Thoracic aorta (tissue), 2 donors: ENCODE measurements around the gene ITLN2. TPM values are rescaled to one million over a fixed set of nuclear protein-coding genes. Genes with fewer than 3 reads are reported as not detected.
A peak's percentile ranks its signal among the peaks of the same experiment; 100 is the strongest.

Source experiments
- ATAC-seq: fragments of 150-250 bp; one replicate; pipeline ENCODE4 v1.8.0; 2017; ENCODE audit warnings: low read depth; ENCODE audit not compliant: insufficient number of reproducible peaks, low FRiP score
- DNase-seq: peaks from one replicate; pipeline ENCODE4 v3.0.0-alpha.2; 2020; ENCODE audit warnings: low spot score
- H3K27ac ChIP-seq, 2 donors: fragments of 200-600 bp; sonication (generic); 1 replicate in 1 of 2; 2 replicates in 1 of 2; pipeline ENCODE4 v1.5.1; 2016; ENCODE audit warnings: mild to moderate bottlenecking in 2 of 2, moderate library complexity in 2 of 2
- H3K27me3 ChIP-seq: fragments of 200-600 bp; sonication (generic); replicated peaks from 2 replicates; pipeline ENCODE4 v1.6.0; 2016; ENCODE audit warnings: mild to moderate bottlenecking; ENCODE audit not compliant: insufficient read depth
- H3K36me3 ChIP-seq: fragments of 200-600 bp; sonication (generic); one replicate; pipeline ENCODE4 v1.5.1; 2016
- H3K4me1 ChIP-seq, 2 donors: fragments of 200-600 bp; sonication (generic); 1 replicate in 1 of 2; 2 replicates in 1 of 2; pipeline versions ENCODE4 v1.5.1 to v1.6.0; 2016; ENCODE audit warnings: low read depth in 2 of 2, mild to moderate bottlenecking in 1 of 2; ENCODE audit not compliant: control insufficient read depth in 1 of 2
- H3K4me3 ChIP-seq: fragments of 200-600 bp; sonication (generic); 2 replicates; pipeline ENCODE4 v1.5.1; 2016; ENCODE audit warnings: mild to moderate bottlenecking
- H3K9me3 ChIP-seq: fragments of 200-600 bp; sonication (generic); 2 replicates; pipeline ENCODE4 v1.5.1; 2016
- total RNA-seq, 2 donors: library from RNA; depleted of rRNA; stranded (reverse); fragments of >200 nt; gene quantifications; one replicate each; pipeline versions ENCODE4 v1.1.0 to v1.2.3, GENCODE V29; 2016
- TF ChIP-seq, protein P1 (sequence below): fragments of 200-600 bp; sonication (generic); IDR thresholded peaks from one replicate; pipeline ENCODE4 v1.5.1; 2019; ENCODE audit warnings: antibody characterized with exemption

Gene ITLN2
- total RNA-seq, 2 donors from 2014 or later = 3.0 TPM; not detected in 1

DNA sequence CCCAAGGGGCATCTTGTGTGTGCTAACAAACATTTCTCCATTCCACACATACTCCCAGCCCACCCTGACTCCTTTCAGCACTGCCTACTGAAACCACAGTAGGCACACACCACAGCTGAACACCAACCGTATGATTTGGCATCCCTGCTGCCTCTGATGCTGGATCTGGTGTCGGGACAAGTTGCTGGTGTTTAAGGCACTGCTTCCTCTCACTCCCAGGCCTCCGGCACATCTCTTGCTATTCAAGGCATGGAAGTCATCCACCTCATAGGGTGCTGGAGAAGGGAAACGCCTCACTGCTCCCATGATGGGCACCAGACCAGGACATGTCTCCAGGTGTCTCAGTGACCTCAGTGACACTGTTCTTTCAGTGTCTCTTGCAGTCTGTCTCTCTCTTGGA lies 2.4 kb upstream of the ITLN2 start:
- DNase-seq = no peak
- Histone ChIP-seq H3K36me3 (no peaks in the 10 kb centered on the region), H3K4me1 (no peaks in the 10 kb centered on the region), H3K9me3 (no peaks in the 10 kb centered on the region), H3K27me3 (no peaks in the 10 kb centered on the region), H3K27ac (no peak overlapping the region), H3K4me3 (no peak overlapping the region)
- TF ChIP-seq, protein P1, sequence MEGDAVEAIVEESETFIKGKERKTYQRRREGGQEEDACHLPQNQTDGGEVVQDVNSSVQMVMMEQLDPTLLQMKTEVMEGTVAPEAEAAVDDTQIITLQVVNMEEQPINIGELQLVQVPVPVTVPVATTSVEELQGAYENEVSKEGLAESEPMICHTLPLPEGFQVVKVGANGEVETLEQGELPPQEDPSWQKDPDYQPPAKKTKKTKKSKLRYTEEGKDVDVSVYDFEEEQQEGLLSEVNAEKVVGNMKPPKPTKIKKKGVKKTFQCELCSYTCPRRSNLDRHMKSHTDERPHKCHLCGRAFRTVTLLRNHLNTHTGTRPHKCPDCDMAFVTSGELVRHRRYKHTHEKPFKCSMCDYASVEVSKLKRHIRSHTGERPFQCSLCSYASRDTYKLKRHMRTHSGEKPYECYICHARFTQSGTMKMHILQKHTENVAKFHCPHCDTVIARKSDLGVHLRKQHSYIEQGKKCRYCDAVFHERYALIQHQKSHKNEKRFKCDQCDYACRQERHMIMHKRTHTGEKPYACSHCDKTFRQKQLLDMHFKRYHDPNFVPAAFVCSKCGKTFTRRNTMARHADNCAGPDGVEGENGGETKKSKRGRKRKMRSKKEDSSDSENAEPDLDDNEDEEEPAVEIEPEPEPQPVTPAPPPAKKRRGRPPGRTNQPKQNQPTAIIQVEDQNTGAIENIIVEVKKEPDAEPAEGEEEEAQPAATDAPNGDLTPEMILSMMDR = no peak
- ATAC-seq = no peak

DNA sequence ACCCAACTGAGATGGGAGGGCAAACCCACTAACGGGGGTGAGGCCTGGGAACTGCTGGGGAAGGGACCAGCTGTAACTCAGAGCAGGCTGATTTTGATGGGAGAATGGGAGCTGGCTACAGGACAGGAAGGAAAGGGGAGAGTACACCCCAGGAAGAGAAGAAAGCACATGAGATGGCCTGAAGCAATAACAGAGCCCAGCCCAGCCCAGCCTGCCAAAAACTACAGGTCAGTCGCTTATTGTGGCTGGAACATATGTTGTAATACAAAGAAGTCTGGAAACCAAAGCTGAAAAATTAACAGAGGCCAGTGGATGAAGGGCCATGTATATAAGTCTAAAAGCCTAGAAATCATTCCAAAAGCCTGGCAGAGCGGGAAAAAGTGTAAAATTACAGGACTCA lies 1.6 kb downstream of the ITLN2 start:
- no peak for ATAC-seq
- no peaks in the 10 kb centered on the region for H3K9me3 ChIP-seq
- H3K36me3 ChIP-seq = no peaks in the 10 kb centered on the region
- H3K4me1 ChIP-seq = peaks cover 0 to 9% of the 10 kb centered on the region in 2 donors
- TF ChIP-seq, protein P1 = no peak
- no peak overlapping the region for H3K27ac ChIP-seq
- no peak for DNase-seq
- no peak overlapping the region for H3K4me3 ChIP-seq
- no peaks in the 10 kb centered on the region for H3K27me3 ChIP-seq

DNA sequence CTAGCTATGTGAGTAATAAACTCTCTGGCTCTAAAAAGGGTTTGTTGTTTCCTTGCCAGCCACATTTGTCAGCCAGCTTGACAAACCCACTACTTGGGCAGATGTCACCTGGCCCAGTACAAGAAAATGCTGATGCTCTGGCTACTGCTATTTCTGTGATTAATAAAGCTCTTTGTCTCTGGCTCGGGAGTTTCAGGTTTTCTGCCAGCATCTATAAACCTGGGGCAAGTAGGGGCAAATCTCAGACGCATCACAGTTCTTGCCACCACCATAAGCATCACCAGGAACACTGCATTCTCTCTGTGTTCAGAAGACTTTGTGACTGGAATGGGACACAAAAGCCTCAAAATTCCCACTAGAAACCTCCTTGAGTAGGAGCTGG lies 2.5 kb downstream of the ITLN2 start:
- H3K4me3 ChIP-seq = no peak overlapping the region
- H3K27me3 ChIP-seq = no peaks in the 10 kb centered on the region
- H3K27ac ChIP-seq = no peak overlapping the region
- peaks cover 0 to 16% of the 10 kb centered on the region in 2 donors for H3K4me1 ChIP-seq
- DNase-seq = no peak
- TF ChIP-seq, protein P1 = no peak
- ATAC-seq = no peak
- no peaks in the 10 kb centered on the region for H3K36me3 ChIP-seq
- H3K9me3 ChIP-seq = no peaks in the 10 kb centered on the region

DNA sequence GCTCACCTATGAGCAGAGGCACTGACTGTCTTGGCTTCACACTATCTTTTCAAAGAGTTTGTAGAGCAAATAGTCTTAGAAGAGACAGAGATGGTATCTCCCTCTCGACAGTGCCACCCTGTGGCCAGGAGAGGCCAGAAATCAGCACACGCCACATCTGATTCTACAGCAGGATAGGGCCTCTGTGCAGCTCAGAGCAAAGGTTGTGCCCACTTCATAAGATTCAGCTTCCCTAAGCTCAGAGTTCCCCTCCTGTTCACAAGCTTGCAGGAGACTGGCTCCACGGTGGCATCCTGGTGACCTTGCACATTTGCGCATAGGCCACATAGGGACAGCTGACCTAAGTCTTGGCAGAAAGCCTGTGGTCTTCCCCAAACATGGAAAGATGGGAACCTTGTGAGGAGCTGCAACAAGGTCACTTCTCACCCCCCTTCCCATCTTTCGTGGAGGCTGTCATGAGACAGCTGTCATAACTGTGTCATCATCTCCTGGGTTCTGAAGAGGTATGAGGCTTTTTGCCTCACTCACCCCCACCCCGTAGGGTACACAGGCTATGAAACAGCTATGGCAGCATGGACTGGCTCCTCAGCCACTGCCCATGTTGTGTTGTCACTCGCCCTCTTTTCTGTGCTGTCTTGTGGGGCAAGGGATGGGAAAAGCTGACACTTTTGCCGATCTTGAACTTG lies 3.0 kb downstream of the ITLN2 start:
- H3K4me3 ChIP-seq = no peak overlapping the region
- no peak for ATAC-seq
- TF ChIP-seq, protein P1 = peak; percentile 60

DNA sequence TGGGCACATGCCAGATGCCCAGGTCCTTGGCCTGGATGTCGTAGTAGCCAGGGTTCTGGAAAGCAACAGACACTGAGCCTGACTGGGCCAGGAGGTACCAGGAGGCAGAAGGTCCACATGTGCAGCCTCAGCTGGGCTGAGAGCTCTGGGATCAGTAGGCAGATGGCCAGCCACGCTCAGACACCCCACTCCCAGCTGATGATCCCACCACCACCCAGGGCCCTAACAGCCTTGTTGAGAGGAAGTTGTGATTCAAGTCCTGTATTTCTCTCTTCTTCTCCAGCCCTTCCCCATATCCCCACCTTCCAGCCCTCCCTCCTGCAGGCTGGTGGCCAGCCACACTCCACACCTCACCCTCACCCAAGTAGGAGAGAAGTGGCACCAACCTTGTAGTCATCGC lies 4.0 kb downstream of the ITLN2 start:
- H3K9me3 ChIP-seq = no peaks in the 10 kb centered on the region
- peaks cover 3 to 24% of the 10 kb centered on the region in 2 donors for H3K4me1 ChIP-seq
- ATAC-seq (no peak), DNase-seq (no peak)
- no peak overlapping the region for H3K27ac ChIP-seq
- H3K27me3 ChIP-seq = no peaks in the 10 kb centered on the region
- H3K36me3 ChIP-seq = no peaks in the 10 kb centered on the region
- H3K4me3 ChIP-seq = no peak overlapping the region
- TF ChIP-seq, protein P1 = no peak

More for the DNA sequence above, 3.0 kb downstream of the ITLN2 start:
- Histone ChIP-seq H3K9me3 (no peaks in the 10 kb centered on the region), H3K4me1 (peaks cover 3 to 20% of the 10 kb centered on the region in 2 donors), H3K27me3 (no peaks in the 10 kb centered on the region), H3K27ac (no peak overlapping the region), H3K36me3 (no peaks in the 10 kb centered on the region)
- DNase-seq = no peak
